K562 (cell line): ENCODE measurements around the gene CHMP3. TPM values are rescaled to one million over a fixed set of nuclear protein-coding genes. Genes with fewer than 3 reads are reported as not detected.

Source experiments
- ARNT ChIP-seq, 2 experiments: fragments of 450-650 bp; IDR thresholded peaks; 2 replicates each; pipeline ENCODE4 v1.6.1; 2016; ENCODE audit warnings: mild to moderate bottlenecking in 1 of 2
- CHD1 ChIP-seq: fragments of 200-600 bp; sonication (generic); IDR thresholded peaks from one replicate; pipeline ENCODE4 v1.6.1; 2012; ENCODE audit warnings: mild to moderate bottlenecking, moderate library complexity, low read length, inconsistent platforms
- CSDE1 ChIP-seq, 2 experiments: fragments of 450-650 bp; IDR thresholded peaks; 2 replicates each; pipeline ENCODE4 v1.6.1; 2016; ENCODE audit warnings: mild to moderate bottlenecking in 1 of 2
- ELK3 ChIP-seq: fragments of 450-650 bp; formaldehyde crosslinking; IDR thresholded peaks from 2 replicates; pipeline ENCODE4 v1.4.0; 2020; ENCODE audit warnings: mild to moderate bottlenecking
- EWSR1 ChIP-seq: fragments of 450-650 bp; IDR thresholded peaks from 2 replicates; pipeline ENCODE4 v1.6.1; 2018; ENCODE audit warnings: borderline replicate concordance, mild to moderate bottlenecking, low read depth, moderate library complexity; ENCODE audit not compliant: partially characterized antibody
- FOS ChIP-seq: IDR thresholded peaks from 3 replicates; pipeline ENCODE4 v1.6.1; 2011; ENCODE audit not compliant: insufficient read length; ENCODE audit errors: extremely low read depth
- GABPB1 ChIP-seq: sonication (generic); formaldehyde crosslinking; IDR thresholded peaks from 2 replicates; pipeline ENCODE4 v1.8.0; 2022; ENCODE audit warnings: mild to moderate bottlenecking, missing genetic modification reagents
- HDAC3 ChIP-seq: fragments of 450-650 bp; IDR thresholded peaks from 2 replicates; pipeline ENCODE4 v1.6.1; 2018; ENCODE audit warnings: borderline replicate concordance, mild to moderate bottlenecking, moderate library complexity; ENCODE audit not compliant: partially characterized antibody
- HDGF ChIP-seq: fragments of 450-650 bp; IDR thresholded peaks from 2 replicates; pipeline ENCODE4 v1.6.1; 2016
- MCM2 ChIP-seq: fragments of 450-650 bp; IDR thresholded peaks from 2 replicates; pipeline ENCODE4 v1.6.1; 2017; ENCODE audit warnings: low read depth, mild to moderate bottlenecking
- POLR2AphosphoS5 ChIP-seq: IDR thresholded peaks from 2 replicates; pipeline ENCODE4 v1.6.1; 2011; ENCODE audit warnings: mild to moderate bottlenecking, low read depth, low read length, moderate library complexity; ENCODE audit not compliant: control insufficient read depth, insufficient read depth
- SNRNP70 ChIP-seq: fragments of 200-400 bp; formaldehyde crosslinking; optimal IDR thresholded peaks from 2 replicates; pipeline ENCODE3; 2017; ENCODE audit warnings: low read depth, low read length
- ZBED1 ChIP-seq: IDR thresholded peaks from 2 replicates; pipeline ENCODE4 v1.6.1; 2014
- ZKSCAN8 ChIP-seq: fragments of 200-800 bp; sonication (Bioruptor generic); IDR thresholded peaks from 2 replicates; pipeline ENCODE4 v1.6.1; 2016; ENCODE audit warnings: missing genetic modification characterization, missing compliant biosample characterization
- ZNF140 ChIP-seq: fragments of 250-450 bp; sonication (Bioruptor Pico); IDR thresholded peaks from 2 replicates; pipeline ENCODE4 v1.8.0; 2021; ENCODE audit warnings: moderate library complexity, mild to moderate bottlenecking, inconsistent platforms
- polyA plus RNA-seq, 8 experiments: library from polyadenylated mRNA; depleted of rRNA in 4 of 8; stranded (reverse) in 5 of 8; unstranded in 3 of 8; fragments of >200 nt; fragmentation: Nextera tagmentation in 2 of 8; fragmentation: Illumina TruSeq in 1 of 8; extraction: Ambion mirVana in 2 of 8; extraction: Trizol in 1 of 8; gene quantifications; 2 replicates each; pipeline versions ENCODE4 v1.2.1 to v1.2.3, GENCODE V29; 2011 to 2014; ENCODE audit warnings: inconsistent platforms in 1 of 8, missing spikeins in 1 of 8
- total RNA-seq, 7 experiments: library from RNA; depleted of rRNA in 6 of 7; stranded (reverse); fragments of >200 nt in 6 of 7; fragmentation: Illumina TruSeq in 2 of 7; extraction: Trizol in 2 of 7; gene quantifications; 2 replicates each; pipeline versions ENCODE4 v1.2.1 to v1.2.3, GENCODE V29; 2011 to 2021; ENCODE audit warnings: low replicate concordance in 1 of 7
- TF ChIP-seq, protein P1 (sequence below): fragments of 450-650 bp; conservative IDR thresholded peaks from 2 replicates; pipeline ENCODE4 v1.6.1; 2016; ENCODE audit warnings: missing genetic modification characterization, low read depth, mild to moderate bottlenecking, control low read depth, missing compliant biosample characterization

Gene CHMP3
- total and polyA plus RNA-seq, 9 of the 15 experiments (the other 6 are each of a cell fraction or from before 2014, with no cell fraction given) = 20.6 to 52.5 (median 31.7) TPM

GRCh38 chr2:86562922-86563649, at the start of gene CHMP3 (continued):
- TF ChIP-seq, protein P1, sequence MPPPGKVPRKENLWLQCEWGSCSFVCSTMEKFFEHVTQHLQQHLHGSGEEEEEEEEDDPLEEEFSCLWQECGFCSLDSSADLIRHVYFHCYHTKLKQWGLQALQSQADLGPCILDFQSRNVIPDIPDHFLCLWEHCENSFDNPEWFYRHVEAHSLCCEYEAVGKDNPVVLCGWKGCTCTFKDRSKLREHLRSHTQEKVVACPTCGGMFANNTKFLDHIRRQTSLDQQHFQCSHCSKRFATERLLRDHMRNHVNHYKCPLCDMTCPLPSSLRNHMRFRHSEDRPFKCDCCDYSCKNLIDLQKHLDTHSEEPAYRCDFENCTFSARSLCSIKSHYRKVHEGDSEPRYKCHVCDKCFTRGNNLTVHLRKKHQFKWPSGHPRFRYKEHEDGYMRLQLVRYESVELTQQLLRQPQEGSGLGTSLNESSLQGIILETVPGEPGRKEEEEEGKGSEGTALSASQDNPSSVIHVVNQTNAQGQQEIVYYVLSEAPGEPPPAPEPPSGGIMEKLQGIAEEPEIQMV (tag) = no peak
- no peak for TF ChIP-seq ELK3 (CRISPR knock-in tag)
- TF ChIP-seq ZKSCAN8 (CRISPR knock-in tag) = no peak
- TF ChIP-seq ZBED1 = peak; percentile 67; the same call in 1 of the 2 replicates
- TF ChIP-seq CHD1 = no peak
- no peak for TF ChIP-seq HDGF
- no peak for TF ChIP-seq MCM2
- TF ChIP-seq EWSR1 = no peak
- no peak for TF ChIP-seq ARNT (IDR thresholded peaks at IDR 0.05)
- TF ChIP-seq SNRNP70 = no peak
- no peak for TF ChIP-seq ZNF140
- 0 out of 4 replicates have a peak, but pooled peaks of 1 of the 2 experiments have one; percentile 39 for TF ChIP-seq CSDE1 (IDR thresholded peaks at IDR 0.05)
- no peak for TF ChIP-seq FOS
- TF ChIP-seq HDAC3 = peak; percentile 13
- TF ChIP-seq POLR2AphosphoS5 = peak; percentile 77
- no peak; the same call in 1 of the 2 replicates for TF ChIP-seq GABPB1 (CRISPR knock-in tag)
